PFSK-1 (cell line): ENCODE results near the gene ATP8B4.

Experiments
- FOXP2 ChIP-seq: optimal IDR thresholded peaks from 2 replicates; pipeline ENCODE3; 2011; ENCODE audit warnings: borderline replicate concordance, control low read depth, inconsistent platforms; ENCODE audit not compliant: insufficient read depth; ENCODE audit errors: extremely low read length, extremely low read depth
- POLR2AphosphoS5 ChIP-seq: IDR thresholded peaks from 2 replicates; pipeline ENCODE4 v1.6.1; 2012; ENCODE audit warnings: low read depth, mild to moderate bottlenecking, control low read depth, low read length, moderate library complexity
- REST ChIP-seq, 2 experiments: IDR thresholded peaks; 2 replicates each; pipeline versions ENCODE4 v1.6.1 to v1.8.0; 2011 to 2012; ENCODE audit warnings: low read depth in 2 of 2, low read length in 2 of 2, control low read depth in 1 of 2, inconsistent platforms in 1 of 2, mild to moderate bottlenecking in 1 of 2, moderate library complexity in 1 of 2; ENCODE audit not compliant: insufficient read depth in 1 of 2
- TAF1 ChIP-seq: IDR thresholded peaks from 2 replicates; pipeline ENCODE4 v1.6.1; 2012; ENCODE audit warnings: low read length, control low read depth, borderline replicate concordance; ENCODE audit not compliant: insufficient read depth

DNA sequence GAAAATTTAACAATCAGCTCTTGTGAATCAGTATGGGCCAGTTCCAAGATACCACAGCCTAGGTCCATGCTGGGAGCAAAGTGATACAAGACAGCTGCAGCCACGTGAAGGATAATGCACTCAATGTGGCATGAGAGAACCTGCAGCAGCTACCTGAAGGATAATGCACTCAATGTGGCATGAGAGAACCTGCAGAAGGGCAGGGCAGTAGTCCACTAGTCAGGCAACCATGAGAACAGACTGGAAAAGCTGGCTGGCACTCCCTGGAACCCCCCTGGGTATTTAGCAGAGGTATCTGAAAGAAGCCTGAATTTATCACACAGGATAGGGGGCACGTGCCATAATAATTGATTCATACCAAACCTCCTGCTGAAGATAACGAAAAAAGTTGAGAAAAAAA lies 237.6 kb downstream of the ATP8B4 start:
- TF ChIP-seq POLR2AphosphoS5 (no peak), REST (IDR thresholded peaks at IDR 0.05; ENCODE audit: insufficient read depth in 1 of 2, low read depth in 2 of 2, low read length in 2 of 2) (no peak), FOXP2 (no peak), TAF1 (no peak)
